ENCODE results near the gene SMC3. TPM values are rescaled to one million over a fixed set of nuclear protein-coding genes. Genes with fewer than 3 reads are reported as not detected.

Gene SMC3
- total RNA-seq, 1 experiment from 2014 or later: 42.3 TPM

GRCh38 chr10:110574420-110574819, 6.9 kb downstream of the SMC3 start:
- peak overlapping the region; percentile 90 for H3K27ac ChIP-seq (ENCODE audit: low read length)
- H3K4me1 ChIP-seq (ENCODE audit: low read length): peaks cover 57% of the 10 kb centered on the region
- peaks cover 93% of the 10 kb centered on the region for H3K79me2 ChIP-seq (ENCODE audit: low read length)
- no peak overlapping the region for H3K4me3 ChIP-seq (ENCODE audit: low read length)
- H3K9me2 ChIP-seq (replicated peaks; ENCODE audit: insufficient read depth, low read length): no peaks in the 10 kb centered on the region
- no peak for DNase-seq
- 0 out of 2 replicates have a peak, but pooled peaks cover 3% of the 10 kb centered on the region for H4K20me1 ChIP-seq (ENCODE audit: insufficient read depth, low read depth, low read length)
- H3K9ac ChIP-seq (ENCODE audit: low read length): no peak overlapping the region
- no peaks in the 10 kb centered on the region for H3K27me3 ChIP-seq (ENCODE audit: low read length)
- H3K9me3 ChIP-seq (ENCODE audit: low read length): no peaks in the 10 kb centered on the region
- H3K36me3 ChIP-seq (ENCODE audit: insufficient read depth, low read length): peaks cover 69% of the 10 kb centered on the region
- no peak overlapping the region for H2AFZ ChIP-seq (ENCODE audit: low read length)
- H3K4me2 ChIP-seq (ENCODE audit: low read depth, low read length, poor library complexity, severe bottlenecking): no peak overlapping the region

- H3K27ac ChIP-seq (ENCODE audit: low read length): no peak overlapping the region
- DNase-seq: no peak
- peaks cover 39% of the 10 kb centered on the region for H3K4me1 ChIP-seq (ENCODE audit: low read length)
- no peak overlapping the region for H2AFZ ChIP-seq (ENCODE audit: low read length)
- no peak overlapping the region for H3K9ac ChIP-seq (ENCODE audit: low read length)
- H3K4me2 ChIP-seq (ENCODE audit: low read depth, low read length, poor library complexity, severe bottlenecking): no peak overlapping the region
- no peaks in the 10 kb centered on the region for H3K9me2 ChIP-seq (replicated peaks; ENCODE audit: insufficient read depth, low read length)
- H3K9me3 ChIP-seq (ENCODE audit: low read length): no peaks in the 10 kb centered on the region
- no peaks in the 10 kb centered on the region for H3K27me3 ChIP-seq (ENCODE audit: low read length)
- H4K20me1 ChIP-seq (ENCODE audit: insufficient read depth, low read depth, low read length): 0 out of 2 replicates have a peak, but pooled peaks cover 3% of the 10 kb centered on the region
- H3K36me3 ChIP-seq (ENCODE audit: insufficient read depth, low read length): peaks cover 72% of the 10 kb centered on the region
- H3K79me2 ChIP-seq (ENCODE audit: low read length): peaks cover 84% of the 10 kb centered on the region
- H3K4me3 ChIP-seq (ENCODE audit: low read length): no peak overlapping the region
Observed at GRCh38 chr10:110576220-110576619, 8.7 kb downstream of the SMC3 start.

GRCh38 chr10:110577056-110577455, 9.6 kb downstream of the SMC3 start:
- H3K9me3 ChIP-seq (ENCODE audit: low read length): no peaks in the 10 kb centered on the region

GRCh38 chr10:110584006-110584405, 16.5 kb downstream of the SMC3 start:
- Histone ChIP-seq H3K4me2 (ENCODE audit: low read depth, low read length, poor library complexity, severe bottlenecking) (no peak overlapping the region), H3K27ac (ENCODE audit: low read length) (no peak overlapping the region), H2AFZ (ENCODE audit: low read length) (no peak overlapping the region), H3K4me3 (ENCODE audit: low read length) (no peak overlapping the region), H3K36me3 (ENCODE audit: insufficient read depth, low read length) (peaks cover 73% of the 10 kb centered on the region), H3K4me1 (ENCODE audit: low read length) (no peaks in the 10 kb centered on the region; the same call in 1 of the 2 replicates), H3K79me2 (ENCODE audit: low read length) (peaks cover 30% of the 10 kb centered on the region), H3K27me3 (ENCODE audit: low read length) (no peaks in the 10 kb centered on the region), H3K9me3 (ENCODE audit: low read length) (no peaks in the 10 kb centered on the region), H3K9ac (ENCODE audit: low read length) (no peak overlapping the region), H3K9me2 (replicated peaks; ENCODE audit: insufficient read depth, low read length) (no peaks in the 10 kb centered on the region), H4K20me1 (ENCODE audit: insufficient read depth, low read depth, low read length) (no peaks in the 10 kb centered on the region)
- DNase-seq: no peak

More at GRCh38 chr10:110577056-110577455, 9.6 kb downstream of the SMC3 start:
- Histone ChIP-seq H3K9me2 (replicated peaks; ENCODE audit: insufficient read depth, low read length) (no peaks in the 10 kb centered on the region), H3K79me2 (ENCODE audit: low read length) (peaks cover 80% of the 10 kb centered on the region), H2AFZ (ENCODE audit: low read length) (no peak overlapping the region), H3K27ac (ENCODE audit: low read length) (no peak overlapping the region), H3K9ac (ENCODE audit: low read length) (no peak overlapping the region), H3K4me3 (ENCODE audit: low read length) (no peak overlapping the region), H3K27me3 (ENCODE audit: low read length) (no peaks in the 10 kb centered on the region), H3K4me2 (ENCODE audit: low read depth, low read length, poor library complexity, severe bottlenecking) (no peak overlapping the region), H4K20me1 (ENCODE audit: insufficient read depth, low read depth, low read length) (0 out of 2 replicates have a peak, but pooled peaks cover 3% of the 10 kb centered on the region), H3K4me1 (ENCODE audit: low read length) (peaks cover 30% of the 10 kb centered on the region), H3K36me3 (ENCODE audit: insufficient read depth, low read length) (peaks cover 81% of the 10 kb centered on the region)
- no peak for DNase-seq

GRCh38 chr10:110591760-110592159, 24.3 kb downstream of the SMC3 start:
- Histone ChIP-seq H3K9me2 (replicated peaks; ENCODE audit: insufficient read depth, low read length) (no peaks in the 10 kb centered on the region), H3K4me2 (ENCODE audit: low read depth, low read length, poor library complexity, severe bottlenecking) (peak overlapping the region; percentile 48), H3K27ac (ENCODE audit: low read length) (peak overlapping the region; percentile 78), H3K4me3 (ENCODE audit: low read length) (no peak overlapping the region), H3K9me3 (ENCODE audit: low read length) (no peaks in the 10 kb centered on the region), H3K79me2 (ENCODE audit: low read length) (peaks cover 4% of the 10 kb centered on the region; the same call in 1 of the 2 replicates), H4K20me1 (ENCODE audit: insufficient read depth, low read depth, low read length) (no peaks in the 10 kb centered on the region), H3K27me3 (ENCODE audit: low read length) (no peaks in the 10 kb centered on the region), H3K9ac (ENCODE audit: low read length) (no peak overlapping the region), H3K4me1 (ENCODE audit: low read length) (peaks cover 24% of the 10 kb centered on the region), H2AFZ (ENCODE audit: low read length) (no peak overlapping the region), H3K36me3 (ENCODE audit: insufficient read depth, low read length) (peaks cover 71% of the 10 kb centered on the region)
- DNase-seq: no peak

DNA sequence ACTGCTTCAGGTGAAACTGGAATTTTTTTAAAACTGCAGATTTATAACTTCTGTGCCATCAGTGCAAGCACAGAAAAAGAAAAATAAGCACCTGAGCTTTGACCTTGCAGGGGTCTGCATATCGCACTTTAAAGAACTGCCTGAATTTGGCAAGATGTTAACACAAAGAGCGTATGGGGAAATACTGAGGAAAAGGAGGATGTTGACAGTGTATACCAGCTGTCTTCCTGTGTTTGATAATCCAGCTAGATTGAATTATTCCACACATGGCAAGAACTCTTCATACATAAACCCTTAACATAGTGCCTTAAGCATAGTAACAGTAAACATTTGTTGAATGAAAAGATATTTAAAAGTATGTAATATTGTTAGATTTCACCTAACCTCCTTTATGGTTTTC, 30.0 kb downstream of the SMC3 start:
- Histone ChIP-seq H3K4me2 (ENCODE audit: low read depth, low read length, poor library complexity, severe bottlenecking) (no peak overlapping the region), H3K27me3 (ENCODE audit: low read length) (no peaks in the 10 kb centered on the region), H3K9ac (ENCODE audit: low read length) (no peak overlapping the region), H2AFZ (ENCODE audit: low read length) (no peak overlapping the region), H3K27ac (ENCODE audit: low read length) (no peak overlapping the region), H3K4me1 (ENCODE audit: low read length) (peaks cover 6% of the 10 kb centered on the region), H4K20me1 (ENCODE audit: insufficient read depth, low read depth, low read length) (no peaks in the 10 kb centered on the region), H3K4me3 (ENCODE audit: low read length) (no peak overlapping the region), H3K79me2 (ENCODE audit: low read length) (peaks cover 6% of the 10 kb centered on the region; the same call in 1 of the 2 replicates), H3K9me2 (replicated peaks; ENCODE audit: insufficient read depth, low read length) (no peaks in the 10 kb centered on the region), H3K9me3 (ENCODE audit: low read length) (no peaks in the 10 kb centered on the region), H3K36me3 (ENCODE audit: insufficient read depth, low read length) (peaks cover 52% of the 10 kb centered on the region)
- no peak for DNase-seq

DNA sequence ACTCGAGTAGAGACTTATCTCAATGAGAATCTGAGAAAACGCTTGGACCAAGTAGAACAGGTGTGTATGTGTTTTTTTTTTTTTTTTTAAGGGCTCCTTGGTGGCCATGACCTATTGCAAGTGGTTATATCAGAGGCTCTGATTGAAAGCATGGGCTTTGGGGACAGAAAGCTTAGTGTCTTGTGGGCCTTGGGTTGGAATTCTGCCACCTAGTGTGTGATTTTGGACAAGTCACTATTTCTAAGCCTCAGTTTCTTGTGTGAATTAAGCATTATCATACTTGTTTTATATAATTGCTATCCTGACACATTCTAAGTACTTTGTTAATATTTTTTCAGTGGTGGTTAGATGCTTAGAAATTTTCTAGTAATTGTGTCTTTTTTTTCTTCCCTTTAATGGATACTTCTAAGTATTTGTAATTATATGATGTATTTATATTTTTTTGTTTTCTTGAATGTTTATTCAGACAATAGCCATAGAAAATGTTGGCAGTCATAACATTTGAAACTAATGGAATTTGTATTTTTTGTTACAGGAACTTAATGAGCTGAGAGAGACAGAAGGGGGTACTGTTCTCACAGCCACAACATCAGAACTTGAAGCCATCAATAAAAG, 33.1 kb downstream of the SMC3 start:
- Histone ChIP-seq H3K27ac (ENCODE audit: low read length) (no peak overlapping the region), H3K4me1 (ENCODE audit: low read length) (no peaks in the 10 kb centered on the region; the same call in 1 of the 2 replicates), H3K79me2 (ENCODE audit: low read length) (peaks cover 2% of the 10 kb centered on the region; the same call in 1 of the 2 replicates), H3K27me3 (ENCODE audit: low read length) (no peaks in the 10 kb centered on the region), H4K20me1 (ENCODE audit: insufficient read depth, low read depth, low read length) (no peaks in the 10 kb centered on the region), H3K9me2 (replicated peaks; ENCODE audit: insufficient read depth, low read length) (no peaks in the 10 kb centered on the region), H3K9me3 (ENCODE audit: low read length) (no peaks in the 10 kb centered on the region), H3K4me3 (ENCODE audit: low read length) (no peak overlapping the region), H3K4me2 (ENCODE audit: low read depth, low read length, poor library complexity, severe bottlenecking) (no peak overlapping the region), H3K36me3 (ENCODE audit: insufficient read depth, low read length) (peaks cover 61% of the 10 kb centered on the region), H3K9ac (ENCODE audit: low read length) (no peak overlapping the region), H2AFZ (ENCODE audit: low read length) (no peak overlapping the region)
- DNase-seq: peak; percentile 88

GRCh38 chr10:110601581-110601980, 34.1 kb downstream of the SMC3 start:
- Histone ChIP-seq H3K36me3 (ENCODE audit: insufficient read depth, low read length) (peaks cover 60% of the 10 kb centered on the region), H3K9ac (ENCODE audit: low read length) (no peak overlapping the region), H2AFZ (ENCODE audit: low read length) (no peak overlapping the region)

More at GRCh38 chr10:110601581-110601980, 34.1 kb downstream of the SMC3 start:
- DNase-seq: no peak
- Histone ChIP-seq H3K27ac (ENCODE audit: low read length) (no peak overlapping the region), H3K4me2 (ENCODE audit: low read depth, low read length, poor library complexity, severe bottlenecking) (no peak overlapping the region), H3K9me2 (replicated peaks; ENCODE audit: insufficient read depth, low read length) (no peaks in the 10 kb centered on the region), H3K4me3 (ENCODE audit: low read length) (no peak overlapping the region), H3K27me3 (ENCODE audit: low read length) (no peaks in the 10 kb centered on the region), H3K79me2 (ENCODE audit: low read length) (peaks cover 2% of the 10 kb centered on the region; the same call in 1 of the 2 replicates), H3K4me1 (ENCODE audit: low read length) (no peaks in the 10 kb centered on the region; the same call in 1 of the 2 replicates), H4K20me1 (ENCODE audit: insufficient read depth, low read depth, low read length) (no peaks in the 10 kb centered on the region), H3K9me3 (ENCODE audit: low read length) (no peaks in the 10 kb centered on the region)
